Ovary (tissue), 3 donors: ENCODE data around the gene LARGE1.
"Not testable (repeated sequence)": the region's sequence is repeated elsewhere in the genome, so short reads cannot be mapped to it uniquely, and the experiment has no call there.

ENCODE experiments used
- POLR2A ChIP-seq: fragments of 450-650 bp; IDR thresholded peaks from one replicate; pipeline ENCODE4 v1.6.1; 2017; ENCODE audit warnings: antibody characterized with exemption, mild to moderate bottlenecking, moderate library complexity
- TF ChIP-seq, protein P1 (sequence below), 3 donors: fragments of 450-650 bp in 2 of 3; fragments of 200-600 bp in 1 of 3; IDR thresholded peaks; one replicate each; pipeline versions ENCODE4 v1.5.1 to v1.8.0; 2016 to 2022; ENCODE audit warnings: antibody characterized with exemption in 3 of 3, mild to moderate bottlenecking in 1 of 3
- donor health status: DM: no; HTN: no; CAD: no.

DNA sequence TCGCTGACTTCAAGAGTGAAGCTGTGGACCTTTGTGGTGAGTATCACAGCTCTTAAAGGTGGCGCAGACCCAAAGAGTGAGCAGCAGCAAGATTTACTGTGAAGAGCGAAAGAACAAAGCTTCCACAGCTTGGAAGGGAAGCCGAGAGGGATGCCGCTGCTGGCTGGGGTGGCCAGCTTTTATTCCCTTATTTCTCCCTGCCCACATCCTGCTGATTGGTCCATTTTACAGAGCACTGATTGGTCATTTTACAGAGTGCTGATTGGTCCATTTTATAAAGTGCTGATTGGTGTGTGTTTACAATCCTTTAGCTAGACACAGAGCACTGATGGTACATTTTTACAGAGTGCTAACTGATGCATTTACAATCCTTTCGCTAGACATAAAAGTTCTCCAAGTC lies 353.8 kb downstream of the LARGE1 start:
- TF ChIP-seq, protein P1, sequence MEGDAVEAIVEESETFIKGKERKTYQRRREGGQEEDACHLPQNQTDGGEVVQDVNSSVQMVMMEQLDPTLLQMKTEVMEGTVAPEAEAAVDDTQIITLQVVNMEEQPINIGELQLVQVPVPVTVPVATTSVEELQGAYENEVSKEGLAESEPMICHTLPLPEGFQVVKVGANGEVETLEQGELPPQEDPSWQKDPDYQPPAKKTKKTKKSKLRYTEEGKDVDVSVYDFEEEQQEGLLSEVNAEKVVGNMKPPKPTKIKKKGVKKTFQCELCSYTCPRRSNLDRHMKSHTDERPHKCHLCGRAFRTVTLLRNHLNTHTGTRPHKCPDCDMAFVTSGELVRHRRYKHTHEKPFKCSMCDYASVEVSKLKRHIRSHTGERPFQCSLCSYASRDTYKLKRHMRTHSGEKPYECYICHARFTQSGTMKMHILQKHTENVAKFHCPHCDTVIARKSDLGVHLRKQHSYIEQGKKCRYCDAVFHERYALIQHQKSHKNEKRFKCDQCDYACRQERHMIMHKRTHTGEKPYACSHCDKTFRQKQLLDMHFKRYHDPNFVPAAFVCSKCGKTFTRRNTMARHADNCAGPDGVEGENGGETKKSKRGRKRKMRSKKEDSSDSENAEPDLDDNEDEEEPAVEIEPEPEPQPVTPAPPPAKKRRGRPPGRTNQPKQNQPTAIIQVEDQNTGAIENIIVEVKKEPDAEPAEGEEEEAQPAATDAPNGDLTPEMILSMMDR (IDR thresholded peaks at IDR 0.05): not testable (repeated sequence)
- not testable (repeated sequence) for TF ChIP-seq POLR2A
